ENCODE data around the gene MYOM3. TPM values are rescaled to one million over a fixed set of nuclear protein-coding genes. Genes with fewer than 3 reads are reported as not detected.

Gene MYOM3
- total RNA-seq, 4 donors from 2014 or later, result 1.5 to 1.9 (median 1.7) TPM

DNA sequence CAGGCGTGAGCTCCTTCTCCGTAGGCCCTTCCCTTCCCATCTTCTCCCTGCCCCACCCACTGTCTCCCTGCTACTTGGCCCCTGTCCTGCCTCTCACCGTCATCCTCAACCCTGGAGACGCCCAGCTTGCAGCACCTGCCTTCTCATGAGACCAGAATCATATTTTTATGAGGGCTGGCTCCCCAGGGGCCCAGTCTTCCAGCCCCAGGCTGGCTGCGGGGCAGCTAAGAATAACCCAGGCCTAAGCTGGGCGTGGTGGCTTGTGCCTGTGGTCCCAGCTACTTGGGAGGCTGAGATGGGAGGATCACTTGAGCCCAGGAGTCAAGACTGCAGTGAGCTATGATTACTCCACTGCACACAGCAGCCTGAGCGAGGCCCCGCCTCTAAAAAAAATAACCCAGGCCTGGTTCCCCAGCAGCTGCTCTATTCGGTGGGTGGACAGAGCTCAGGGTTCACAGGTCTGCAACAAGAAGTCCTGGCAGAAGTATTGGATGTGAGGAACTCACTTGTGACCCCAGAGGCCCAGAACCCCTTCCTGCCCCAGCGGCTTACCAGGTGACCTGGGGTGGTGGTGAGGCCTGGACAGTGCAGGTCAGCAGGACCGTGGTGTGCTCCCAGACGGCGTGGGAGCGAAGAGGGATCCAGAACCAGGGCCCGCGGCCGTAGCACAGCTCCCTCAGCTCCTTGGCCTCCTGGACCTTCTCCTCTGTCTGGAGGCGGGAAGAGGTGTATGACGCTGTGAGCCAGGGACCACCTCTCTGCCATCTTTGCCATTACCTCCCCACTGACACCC lies 6.4 kb downstream of the MYOM3 start:
- intact Hi-C loops (cut with DNase I; ENCODE audit: low total_unique reads), result no loop called here
- TF ChIP-seq, protein P1, sequence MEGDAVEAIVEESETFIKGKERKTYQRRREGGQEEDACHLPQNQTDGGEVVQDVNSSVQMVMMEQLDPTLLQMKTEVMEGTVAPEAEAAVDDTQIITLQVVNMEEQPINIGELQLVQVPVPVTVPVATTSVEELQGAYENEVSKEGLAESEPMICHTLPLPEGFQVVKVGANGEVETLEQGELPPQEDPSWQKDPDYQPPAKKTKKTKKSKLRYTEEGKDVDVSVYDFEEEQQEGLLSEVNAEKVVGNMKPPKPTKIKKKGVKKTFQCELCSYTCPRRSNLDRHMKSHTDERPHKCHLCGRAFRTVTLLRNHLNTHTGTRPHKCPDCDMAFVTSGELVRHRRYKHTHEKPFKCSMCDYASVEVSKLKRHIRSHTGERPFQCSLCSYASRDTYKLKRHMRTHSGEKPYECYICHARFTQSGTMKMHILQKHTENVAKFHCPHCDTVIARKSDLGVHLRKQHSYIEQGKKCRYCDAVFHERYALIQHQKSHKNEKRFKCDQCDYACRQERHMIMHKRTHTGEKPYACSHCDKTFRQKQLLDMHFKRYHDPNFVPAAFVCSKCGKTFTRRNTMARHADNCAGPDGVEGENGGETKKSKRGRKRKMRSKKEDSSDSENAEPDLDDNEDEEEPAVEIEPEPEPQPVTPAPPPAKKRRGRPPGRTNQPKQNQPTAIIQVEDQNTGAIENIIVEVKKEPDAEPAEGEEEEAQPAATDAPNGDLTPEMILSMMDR (IDR thresholded peaks at IDR 0.05), result no peak
- TF ChIP-seq POLR2A (IDR thresholded peaks at IDR 0.05), result no peak
- peak in 1 of 2 donors; percentile 50 for DNase-seq (ENCODE audit: low spot score in 2 of 2)
- WGBS, 2 donors, result 76 to 80% methylated on average over 18 to 19 of the region's 19 CpGs
- H3K4me3 ChIP-seq (ENCODE audit: low read depth, poor library complexity, severe bottlenecking), result no peak overlapping the region

DNA sequence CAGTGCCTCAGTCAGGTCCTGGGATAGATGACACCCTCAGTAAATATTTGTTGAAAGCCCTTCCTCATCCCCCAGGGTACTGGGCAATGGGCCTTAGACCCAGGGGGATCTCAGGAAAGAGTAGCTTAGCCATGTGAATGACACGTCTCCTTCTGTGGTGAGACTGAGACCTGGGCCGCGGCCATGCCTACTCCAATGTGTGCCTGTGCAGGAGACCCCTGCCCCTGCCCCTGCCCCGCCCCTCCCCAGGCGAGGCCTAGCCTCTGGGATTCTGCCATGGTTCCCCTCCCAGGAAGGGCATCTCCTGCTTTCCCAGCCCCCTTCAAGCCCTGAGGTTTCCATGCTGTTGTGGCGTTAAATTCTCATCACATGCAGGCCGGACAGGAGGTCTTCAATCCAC lies 7.1 kb downstream of the MYOM3 start:
- no peak for DNase-seq (ENCODE audit: low spot score in 2 of 2)
- WGBS, 2 donors, result 75 to 81% methylated on average over 5 to 7 of the region's 7 CpGs
- intact Hi-C loops (cut with DNase I; ENCODE audit: low total_unique reads), result no loop called here
- H3K4me3 ChIP-seq (ENCODE audit: low read depth, poor library complexity, severe bottlenecking), result no peak overlapping the region
- TF ChIP-seq, protein P1 (IDR thresholded peaks at IDR 0.05), result no peak
- TF ChIP-seq POLR2A (IDR thresholded peaks at IDR 0.05), result no peak

DNA sequence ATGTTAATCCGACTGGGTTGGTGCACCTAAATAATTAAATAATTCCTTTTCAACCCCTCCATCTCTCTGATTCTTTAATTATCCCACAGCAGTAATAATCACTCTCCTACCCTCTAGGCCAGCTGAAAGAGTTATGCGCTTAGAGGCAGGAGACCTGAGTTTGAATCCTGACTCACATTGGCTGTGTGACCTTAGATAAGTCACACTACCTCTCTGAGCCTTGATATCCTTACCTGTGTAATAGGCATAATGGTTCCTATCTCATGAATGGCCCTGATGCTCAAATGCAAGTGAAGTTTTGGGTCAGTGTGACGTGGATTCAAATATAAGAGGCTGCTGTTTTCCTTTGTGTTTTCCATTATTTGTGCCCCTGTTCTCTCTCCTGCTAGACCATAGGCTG lies 8.1 kb downstream of the MYOM3 start:
- H3K4me3 ChIP-seq (ENCODE audit: low read depth, poor library complexity, severe bottlenecking), result no peak overlapping the region
- DNase-seq (ENCODE audit: low spot score in 2 of 2), result no peak
- TF ChIP-seq POLR2A (IDR thresholded peaks at IDR 0.05), result no peak
- TF ChIP-seq, protein P1 (IDR thresholded peaks at IDR 0.05), result no peak
- WGBS, 2 donors, result 92 to 94% methylated on average over 3 of the region's 3 CpGs
- intact Hi-C loops (cut with DNase I; ENCODE audit: low total_unique reads), result no loop called here

DNA sequence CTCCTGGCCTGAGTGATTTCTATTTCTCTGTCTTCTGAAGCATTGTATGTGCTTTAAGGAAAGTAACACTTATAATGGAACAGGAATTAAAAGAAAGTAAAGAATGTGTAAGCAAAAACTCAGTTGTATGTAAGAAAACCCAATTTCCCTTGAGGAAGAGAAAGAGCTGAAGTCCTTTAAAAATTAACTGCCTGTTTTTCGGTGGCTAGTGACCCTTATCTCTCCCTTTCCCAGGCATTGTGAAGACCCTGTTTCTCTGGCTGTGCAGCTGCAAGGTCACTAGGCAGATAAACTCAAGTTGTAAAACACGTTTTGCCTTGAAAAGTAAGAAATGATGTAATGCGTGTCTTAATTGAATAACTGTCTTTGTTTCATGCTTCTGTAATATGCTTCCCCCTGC lies 8.5 kb downstream of the MYOM3 start:
- no peak for TF ChIP-seq POLR2A (IDR thresholded peaks at IDR 0.05)
- 50 to 55% methylated on average over 3 of the region's 3 CpGs for WGBS, 2 donors
- no peak overlapping the region for H3K4me3 ChIP-seq (ENCODE audit: low read depth, poor library complexity, severe bottlenecking)
- no peak for DNase-seq (ENCODE audit: low spot score in 2 of 2)
- intact Hi-C loops (cut with DNase I; ENCODE audit: low total_unique reads), result no loop called here

DNA sequence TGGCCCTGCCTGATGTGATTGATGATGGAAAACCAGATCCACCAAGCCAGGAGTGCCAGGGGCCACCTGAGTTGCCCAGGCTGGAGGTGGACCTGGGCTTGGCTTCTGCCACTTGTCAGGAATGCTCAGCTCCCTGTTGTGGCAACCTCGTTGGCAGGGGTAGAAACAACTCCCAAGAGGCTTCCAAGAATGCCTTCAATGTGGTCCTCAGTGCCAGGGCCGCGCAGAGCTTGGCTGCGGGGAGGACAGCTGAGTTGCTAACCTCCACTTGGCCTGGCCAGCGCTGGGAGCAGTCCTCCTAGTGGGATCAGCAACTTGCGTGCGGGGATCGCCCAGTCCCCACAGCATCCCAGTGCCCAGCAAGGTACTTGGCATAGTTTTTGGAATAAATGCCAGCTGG lies 9.0 kb downstream of the MYOM3 start:
- 56 to 61% methylated on average over 6 to 8 of the region's 8 CpGs for WGBS, 2 donors
- TF ChIP-seq, protein P1 (IDR thresholded peaks at IDR 0.05), result no peak
- no peak for TF ChIP-seq POLR2A (IDR thresholded peaks at IDR 0.05)
- no peak overlapping the region for H3K4me3 ChIP-seq (ENCODE audit: low read depth, poor library complexity, severe bottlenecking)
- intact Hi-C loops (cut with DNase I; ENCODE audit: low total_unique reads), result no loop called here
- DNase-seq (ENCODE audit: low spot score in 2 of 2), result no peak

DNA sequence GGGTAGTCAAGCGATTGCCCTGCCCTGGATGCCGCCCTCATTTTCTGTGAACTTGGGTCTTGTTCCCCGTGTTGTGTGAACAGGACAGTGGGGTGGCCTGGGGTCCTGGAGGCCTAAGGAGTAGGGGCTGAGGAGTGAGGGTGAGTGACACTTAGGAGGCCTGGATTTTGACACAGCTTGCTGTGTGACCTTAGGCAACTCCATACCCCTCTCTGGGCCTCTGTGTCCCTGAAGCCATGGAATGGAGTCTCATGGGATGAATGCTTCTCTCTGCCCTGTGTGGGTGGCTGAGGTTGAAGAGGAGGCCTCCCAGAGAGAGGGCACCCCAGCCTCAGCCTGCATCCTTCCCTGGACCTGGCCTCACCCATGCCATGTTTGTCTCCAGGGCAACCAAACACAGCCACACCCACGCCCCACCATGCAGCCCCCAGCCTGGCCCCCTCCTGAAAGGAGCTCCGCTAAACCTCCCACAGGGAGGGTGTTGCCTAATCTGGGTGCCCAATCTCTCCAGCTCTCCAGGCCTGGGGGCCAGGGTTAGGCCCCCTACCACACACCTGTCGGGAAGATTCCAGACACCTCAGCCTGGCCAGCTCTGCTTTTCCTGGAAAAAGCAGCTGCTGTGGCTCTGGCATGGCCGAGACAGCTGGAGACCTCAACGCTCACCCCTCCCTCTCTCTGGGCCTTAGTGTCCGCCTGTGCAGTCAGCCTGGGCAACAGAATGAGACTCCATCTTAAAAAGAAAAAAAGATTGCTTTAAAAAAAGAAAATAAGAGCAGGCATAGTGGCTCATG lies 9.9 kb downstream of the MYOM3 start:
- TF ChIP-seq, protein P1 (IDR thresholded peaks at IDR 0.05), result no peak
- TF ChIP-seq POLR2A (IDR thresholded peaks at IDR 0.05), result no peak
- 58 to 60% methylated on average over 8 to 9 of the region's 9 CpGs for WGBS, 2 donors
- DNase-seq (ENCODE audit: low spot score in 2 of 2), result no peak
- no peak overlapping the region for H3K4me3 ChIP-seq (ENCODE audit: low read depth, poor library complexity, severe bottlenecking)
- intact Hi-C loops (cut with DNase I; ENCODE audit: low total_unique reads), result no loop called here
